Measurements from ENCODE around the gene SRP14.

Gene SRP14

GRCh38 chr15:40065166-40065565 lies 26.2 kb upstream of the SRP14 start:
- no peak for DNase-seq (ENCODE audit: low read depth)
- TF ChIP-seq CTCF (IDR thresholded peaks at IDR 0.05; ENCODE audit: low read length, missing control alignments): no peak

GRCh38 chr15:40064231-40064894 lies 25.4 kb upstream of the SRP14 start:
- TF ChIP-seq CTCF (IDR thresholded peaks at IDR 0.05; ENCODE audit: low read length, missing control alignments): no peak
- H3K4me3 ChIP-seq (replicated peaks; ENCODE audit: low read depth, low read length): no peak overlapping the region
- peak; percentile 72 for DNase-seq (ENCODE audit: low read depth)

More at GRCh38 chr15:40065166-40065565, 26.2 kb upstream of the SRP14 start:
- no peak overlapping the region for H3K4me3 ChIP-seq (replicated peaks; ENCODE audit: low read depth, low read length)

GRCh38 chr15:40063563-40064011 lies 24.6 kb upstream of the SRP14 start:
- DNase-seq (ENCODE audit: low read depth): peak; percentile 36
- H3K4me3 ChIP-seq (replicated peaks; ENCODE audit: low read depth, low read length): no peak overlapping the region
- TF ChIP-seq CTCF (IDR thresholded peaks at IDR 0.05; ENCODE audit: low read length, missing control alignments): no peak

- TF ChIP-seq CTCF (IDR thresholded peaks at IDR 0.05; ENCODE audit: low read length, missing control alignments): no peak
- H3K4me3 ChIP-seq (replicated peaks; ENCODE audit: low read depth, low read length): no peak overlapping the region
- no peak for DNase-seq (ENCODE audit: low read depth)
Measured at GRCh38 chr15:40062816-40063562, 24.0 kb upstream of the SRP14 start.

GRCh38 chr15:40061212-40061901 lies 22.4 kb upstream of the SRP14 start:
- no peak overlapping the region for H3K4me3 ChIP-seq (replicated peaks; ENCODE audit: low read depth, low read length)
- no peak for DNase-seq (ENCODE audit: low read depth)
- no peak for TF ChIP-seq CTCF (IDR thresholded peaks at IDR 0.05; ENCODE audit: low read length, missing control alignments)

GRCh38 chr15:40060236-40060961 lies 21.4 kb upstream of the SRP14 start:
- no peak for DNase-seq (ENCODE audit: low read depth)
- H3K4me3 ChIP-seq (replicated peaks; ENCODE audit: low read depth, low read length): no peak overlapping the region
- TF ChIP-seq CTCF (IDR thresholded peaks at IDR 0.05; ENCODE audit: low read length, missing control alignments): no peak
